HCT116 (cell line): ENCODE measurements around the gene APOA1. TPM values are rescaled to one million over a fixed set of nuclear protein-coding genes. Genes with fewer than 3 reads are reported as not detected.

Source experiments
- ATAC-seq: fragments of 200-7000 bp; cut with Tn5 transposase; 2 replicates; pipeline ENCODE4 v1.9.1; 2020; ENCODE audit warnings: mild to moderate bottlenecking, moderate library complexity
- BruUV-seq: library from RNA; stranded (reverse); fragments of 400-500 nt; replicated peaks from 2 replicates; lab custom pipeline; 2021; lab: Mats Ljungman, UMichigan
- CTCF ChIA-PET: fragments of 300-600 bp; sonication (Branson Sonifier 250); formaldehyde crosslinking; loops from one replicate; lab custom pipeline; 2021; ENCODE audit warnings: antibody characterized with exemption; lab: Charles Lee
- POLR2A ChIA-PET: fragments of 300-600, 350-600 bp; sonication (Branson Sonifier 250); formaldehyde crosslinking; loops from one replicate; lab custom pipeline; 2021; ENCODE audit warnings: antibody characterized with exemption; lab: Charles Lee
- RAD21 ChIA-PET, 2 experiments: fragments of 300-600 bp; sonication (Branson Sonifier 250); formaldehyde crosslinking; loops; one replicate each; lab custom pipeline; 2023; ENCODE audit warnings: low total read pairs in 2 of 2; ENCODE audit not compliant: uncharacterized antibody in 2 of 2, unreplicated experiment in 2 of 2, low non-redundant PET in 1 of 2; lab: Charles Lee
- DNase-seq: peaks from one replicate; pipeline ENCODE4 v3.0.0-alpha.2; 2010; ENCODE audit warnings: low read depth, low spot score
- H2AFZ ChIP-seq: fragments of 200-600 bp; shearing (Covaris generic), sonication (generic); 2 replicates; pipeline ENCODE4 v1.6.1; 2017; ENCODE audit warnings: low read depth, mixed run types, mixed read lengths, antibody characterized with exemption, low read length; ENCODE audit not compliant: poor library complexity, severe bottlenecking
- H3K27ac ChIP-seq: 2 replicates; pipeline ENCODE4 v1.5.1; 2012; ENCODE audit warnings: low read depth, low read length
- H3K27me3 ChIP-seq: fragments of 200-600 bp; sonication (generic); 2 replicates; pipeline ENCODE4 v1.6.1; 2016; ENCODE audit warnings: mixed run types, low read length, mixed read lengths; ENCODE audit not compliant: insufficient read depth
- H3K36me3 ChIP-seq, 2 experiments: fragments of 200-500 bp in 1 of 2; fragments of 200-600 bp in 1 of 2; sonication (Bioruptor generic) in 1 of 2; sonication (generic) in 1 of 2; 2 replicates each; pipeline versions ENCODE4 v1.5.1 to v1.6.1; 2014 to 2016; ENCODE audit warnings: low read length in 2 of 2, inconsistent platforms in 1 of 2, mixed read lengths in 1 of 2, mixed run types in 1 of 2; ENCODE audit not compliant: insufficient read depth in 2 of 2, control insufficient read depth in 1 of 2
- H3K4me1 ChIP-seq, 2 experiments: fragments of 200-600 bp in 1 of 2; sonication (generic) in 1 of 2; 2 replicates each; pipeline versions ENCODE4 v1.5.1 to v1.6.1; 2012 to 2017; ENCODE audit warnings: low read length in 2 of 2, inconsistent platforms in 1 of 2, mild to moderate bottlenecking in 1 of 2, mixed read lengths in 1 of 2, mixed run types in 1 of 2, moderate library complexity in 1 of 2; ENCODE audit not compliant: insufficient read depth in 2 of 2, control insufficient read depth in 1 of 2
- H3K4me2 ChIP-seq: fragments of 200-600 bp; sonication (generic); 2 replicates; pipeline ENCODE4 v1.6.1; 2017; ENCODE audit warnings: mixed run types, low read length, mixed read lengths
- H3K4me3 ChIP-seq, 2 experiments: fragments of 200-600 bp in 1 of 2; sonication (generic) in 1 of 2; replicated peaks in 1 of 2; 2 replicates each; pipeline ENCODE4 v1.5.1; 2011 to 2016; ENCODE audit warnings: low read length in 2 of 2, control low read depth in 1 of 2, low read depth in 1 of 2, mild to moderate bottlenecking in 1 of 2, mixed read lengths in 1 of 2, mixed run types in 1 of 2
- H3K79me2 ChIP-seq: fragments of 200-600 bp; sonication (generic); 2 replicates; pipeline ENCODE4 v1.6.1; 2017; ENCODE audit warnings: mild to moderate bottlenecking, mixed run types, low read length, moderate library complexity, mixed read lengths; ENCODE audit not compliant: insufficient read depth
- H3K9ac ChIP-seq: fragments of 200-600 bp; sonication (generic); 2 replicates; pipeline ENCODE4 v1.6.1; 2016; ENCODE audit warnings: low read length, mixed read lengths
- H3K9me2 ChIP-seq: fragments of 200-600 bp; sonication (generic), shearing (Covaris generic); 2 replicates; pipeline ENCODE4 v1.6.1; 2017; ENCODE audit warnings: mixed run types, mild to moderate bottlenecking, moderate library complexity; ENCODE audit not compliant: insufficient read depth
- H3K9me3 ChIP-seq, 2 experiments: fragments of 200-500 bp in 1 of 2; fragments of 200-600 bp in 1 of 2; sonication (Bioruptor generic) in 1 of 2; sonication (generic) in 1 of 2; 2 replicates each; pipeline ENCODE4 v1.6.1; 2014 to 2017; ENCODE audit warnings: low read length in 2 of 2, mixed read lengths in 2 of 2, inconsistent platforms in 1 of 2, low read depth in 1 of 2, mild to moderate bottlenecking in 1 of 2, mixed run types in 1 of 2, moderate library complexity in 1 of 2; ENCODE audit not compliant: control insufficient read depth in 1 of 2, insufficient read depth in 1 of 2
- H4K20me1 ChIP-seq: fragments of 200-600 bp; sonication (generic), shearing (Covaris generic); 2 replicates; pipeline ENCODE4 v1.6.1; 2017; ENCODE audit warnings: mixed run types, mild to moderate bottlenecking, moderate library complexity; ENCODE audit not compliant: insufficient read depth
- ATF3 ChIP-seq: IDR thresholded peaks from 2 replicates; pipeline ENCODE4 v1.6.1; 2012
- CBX3 ChIP-seq: IDR thresholded peaks from 2 replicates; pipeline ENCODE4 v1.6.1; 2012; ENCODE audit warnings: low read depth
- CTCF ChIP-seq, 3 experiments: fragments of 200-600 bp in 1 of 3; sonication (generic) in 1 of 3; IDR thresholded peaks in 2 of 3; conservative IDR thresholded peaks in 1 of 3; 2 replicates each; pipeline ENCODE4 v1.5.1; 2012 to 2017; ENCODE audit warnings: low read depth in 2 of 3, low read length in 2 of 3, antibody characterized with exemption in 1 of 3, borderline replicate concordance in 1 of 3, control low read depth in 1 of 3, mild to moderate bottlenecking in 1 of 3, mixed read lengths in 1 of 3, mixed run types in 1 of 3, moderate library complexity in 1 of 3; ENCODE audit not compliant: insufficient read depth in 1 of 3
- EGR1 ChIP-seq: IDR thresholded peaks from 2 replicates; pipeline ENCODE4 v1.6.1; 2012; ENCODE audit warnings: low read depth
- ELF1 ChIP-seq: IDR thresholded peaks from 2 replicates; pipeline ENCODE4 v1.6.1; 2012; ENCODE audit warnings: low read depth, borderline replicate concordance
- EZH2 ChIP-seq: fragments of 200-600 bp; sonication (generic); IDR thresholded peaks from 2 replicates; pipeline ENCODE4 v1.6.1; 2017; ENCODE audit warnings: antibody characterized with exemption, mixed run types
- EZH2phosphoT487 ChIP-seq: fragments of 200-600 bp; IDR thresholded peaks from 2 replicates; pipeline ENCODE4 v1.6.1; 2018; ENCODE audit warnings: antibody characterized with exemption, borderline replicate concordance
- POLR2A ChIP-seq: IDR thresholded peaks from 2 replicates; pipeline ENCODE4 v1.7.0; 2011; ENCODE audit warnings: borderline replicate concordance; ENCODE audit not compliant: insufficient read depth, insufficient read length; ENCODE audit errors: extremely low read depth
- POLR2AphosphoS5 ChIP-seq: IDR thresholded peaks from 2 replicates; pipeline ENCODE4 v1.6.1; 2011; ENCODE audit warnings: mild to moderate bottlenecking, low read depth, low read length, moderate library complexity
- RAD21 ChIP-seq: IDR thresholded peaks from 2 replicates; pipeline ENCODE4 v1.6.1; 2012; ENCODE audit warnings: low read depth, mild to moderate bottlenecking
- REST ChIP-seq: IDR thresholded peaks from 2 replicates; pipeline ENCODE4 v1.6.1; 2012; ENCODE audit warnings: low read depth
- SIN3A ChIP-seq: IDR thresholded peaks from 2 replicates; pipeline ENCODE4 v1.6.1; 2012; ENCODE audit warnings: low read depth
- SP1 ChIP-seq: IDR thresholded peaks from 2 replicates; pipeline ENCODE4 v1.6.1; 2012; ENCODE audit warnings: low read depth
- SRF ChIP-seq: IDR thresholded peaks from 2 replicates; pipeline ENCODE4 v1.6.1; 2012; ENCODE audit warnings: low read depth
- TCF7L2 ChIP-seq: IDR thresholded peaks from 2 replicates; pipeline ENCODE4 v1.7.0; 2011; ENCODE audit warnings: borderline replicate concordance, inconsistent platforms; ENCODE audit not compliant: insufficient read depth, insufficient read length; ENCODE audit errors: extremely low read depth
- ZBTB33 ChIP-seq: IDR thresholded peaks from 2 replicates; pipeline ENCODE4 v1.6.1; 2011; ENCODE audit warnings: mild to moderate bottlenecking, low read length, moderate library complexity; ENCODE audit not compliant: insufficient replicate concordance; ENCODE audit errors: extremely low read depth
- ZFX ChIP-seq: fragments of 450-650 bp; IDR thresholded peaks from 2 replicates; pipeline ENCODE4 v1.6.1; 2017
- ZNF274 ChIP-seq: fragments of 200-500 bp; sonication (Bioruptor generic); IDR thresholded peaks from 2 replicates; pipeline ENCODE4 v1.6.1; 2014; ENCODE audit warnings: mild to moderate bottlenecking, low read depth, low read length, inconsistent platforms
- intact Hi-C: fragments of 100-400 bp; cut with micrococcal nuclease; formaldehyde crosslinking; loops from 2 replicates; pipeline ENCODE4 v1.10.0; 2022
- total RNA-seq: library from RNA; stranded (reverse); gene quantifications from one replicate; pipeline ENCODE4 v1.2.1, GENCODE V29; 2021; ENCODE audit not compliant: unreplicated experiment

The APOA1 gene
- total RNA-seq, 1 experiment from 2014 or later, result 2.0 TPM

- H3K4me1 ChIP-seq, result peaks cover 3 to 8% of the 10 kb centered on the region in 2 experiments; a peak in 3 of 4 replicates
- RAD21 ChIA-PET, result no interaction called here
- H3K9me2 ChIP-seq, result no peaks in the 10 kb centered on the region
- no peak overlapping the region for H3K4me3 ChIP-seq
- POLR2A ChIA-PET, result no interaction called here
- no peak for DNase-seq
- peaks cover 0 to 4% of the 10 kb centered on the region in 2 experiments; a peak in 1 of 4 replicates for H3K36me3 ChIP-seq
- intact Hi-C loops, result no loop called here
- H2AFZ ChIP-seq, result no peak overlapping the region
- CTCF ChIA-PET, result no interaction called here
- ATAC-seq, result no peak
- TF ChIP-seq ATF3 (no peak), RAD21 (no peak), ZNF274 (no peak), POLR2AphosphoS5 (no peak), ELF1 (no peak), SIN3A (no peak), SRF (no peak), CBX3 (no peak), EZH2 (no peak), POLR2A (no peak), ZBTB33 (no peak), TCF7L2 (no peak), EGR1 (no peak), SP1 (no peak), CTCF (IDR thresholded peaks at IDR 0.05 in 2 of 3, conservative IDR thresholded peaks at IDR 0.05 in 1 of 3; ENCODE audit: borderline replicate concordance in 1 of 3, insufficient read depth in 1 of 3, low read depth in 2 of 3, low read length in 2 of 3) (no peak), REST (no peak), EZH2phosphoT487 (no peak), ZFX (no peak)
- no peak overlapping the region for H3K9ac ChIP-seq
- H3K27me3 ChIP-seq, result no peaks in the 10 kb centered on the region
- no peaks in the 10 kb centered on the region for H4K20me1 ChIP-seq
- no peak overlapping the region for H3K27ac ChIP-seq
- no peaks in the 10 kb centered on the region for H3K9me3 ChIP-seq
- no peak overlapping the region for H3K4me2 ChIP-seq
- H3K79me2 ChIP-seq, result no peaks in the 10 kb centered on the region
- no TSS peak for BruUV-seq
These were observed 3.4 kb upstream of the APOA1 start for GRCh38 chr11:116840746-116841296.
